ENCODE measurements around the gene UBE2K.
A peak's percentile ranks its signal among the peaks of the same experiment; 100 is the strongest.
"Not testable (repeated sequence)": the region's sequence is repeated elsewhere in the genome, so short reads cannot be mapped to it uniquely, and the experiment has no call there.

UBE2K gene

DNA sequence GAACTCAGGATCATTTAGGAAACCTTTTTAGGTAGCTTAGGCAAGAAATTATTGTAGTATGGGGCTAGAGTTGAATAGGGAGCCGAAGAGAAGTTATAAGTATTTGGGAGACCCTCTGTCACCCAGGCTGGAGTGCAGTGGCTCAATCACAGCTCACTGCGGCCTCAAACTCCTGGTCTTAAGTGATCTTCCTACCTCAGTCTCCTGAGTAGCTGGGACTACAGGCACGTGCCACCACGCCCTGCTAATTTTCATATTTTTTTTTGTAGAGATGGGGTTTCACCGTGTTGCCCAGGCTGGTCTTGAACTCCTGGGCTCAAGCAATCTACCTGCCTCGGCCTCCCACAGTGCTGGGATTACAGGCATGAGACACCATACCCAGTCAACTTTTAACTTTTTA is 23.3 kb downstream of the UBE2K start:
- H3K14ac ChIP-seq (ENCODE audit: low read length in 2 of 2); H3K23ac ChIP-seq (ENCODE audit: low read length in 2 of 2); H2BK5ac ChIP-seq (ENCODE audit: low read depth, low read length, poor library complexity, severe bottlenecking); H3K4ac ChIP-seq (ENCODE audit: low read depth in 1 of 2, low read length in 2 of 2); H3K27ac ChIP-seq (ENCODE audit: low read length, poor library complexity, severe bottlenecking); H2AK5ac ChIP-seq (ENCODE audit: low read length, severe bottlenecking); H3K4me2 ChIP-seq (ENCODE audit: low read length, poor library complexity, severe bottlenecking); H3K18ac ChIP-seq (ENCODE audit: low read depth in 1 of 2, low read length in 2 of 2); H3K9me3 ChIP-seq (ENCODE audit: control insufficient read depth, low read length); H2AFZ ChIP-seq (ENCODE audit: low read depth, low read length); H3K79me1 ChIP-seq (replicated peaks; ENCODE audit: low read length, poor library complexity, severe bottlenecking); H2BK12ac ChIP-seq (ENCODE audit: low read length in 2 of 2); H4K8ac ChIP-seq (ENCODE audit: low read length); H3K4me3 ChIP-seq (ENCODE audit: insufficient read depth in 1 of 2, low read depth in 1 of 2, low read length in 2 of 2); H3K9ac ChIP-seq (ENCODE audit: low read length); H3K27me3 ChIP-seq (ENCODE audit: control insufficient read depth in 1 of 2, insufficient read depth in 1 of 2, low read length in 2 of 2); H2BK15ac ChIP-seq (ENCODE audit: low read depth, poor library complexity, severe bottlenecking); H2BK120ac ChIP-seq (ENCODE audit: low read depth, low read length); DNase-seq; H4K91ac ChIP-seq (ENCODE audit: low read length): not testable (repeated sequence)
- Histone ChIP-seq H3K4me1 (ENCODE audit: control insufficient read depth, insufficient read depth, low read depth, low read length) (peaks cover 12% of the 10 kb centered on the region), H3K36me3 (ENCODE audit: control insufficient read depth in 1 of 2, insufficient read depth in 2 of 2, low read depth in 1 of 2, low read length in 2 of 2) (peaks cover 3 to 16% of the 10 kb centered on the region in 2 experiments)
- WGBS = 97% methylated on average over 6 of the region's 6 CpGs

- WGBS = 96% methylated on average over 5 of the region's 7 CpGs
- H3K14ac ChIP-seq (ENCODE audit: low read length in 2 of 2) = no peak overlapping the region
- H4K91ac ChIP-seq (ENCODE audit: low read length) = no peak overlapping the region
- no peak overlapping the region for H4K8ac ChIP-seq (ENCODE audit: low read length)
- no peak overlapping the region for H2BK15ac ChIP-seq (ENCODE audit: low read depth, poor library complexity, severe bottlenecking)
- no peak overlapping the region for H3K27ac ChIP-seq (ENCODE audit: low read length, poor library complexity, severe bottlenecking)
- no peak overlapping the region for H3K4ac ChIP-seq (ENCODE audit: low read depth in 1 of 2, low read length in 2 of 2)
- H3K27me3 ChIP-seq (ENCODE audit: control insufficient read depth in 1 of 2, insufficient read depth in 1 of 2, low read length in 2 of 2) = no peaks in the 10 kb centered on the region
- H2BK120ac ChIP-seq (ENCODE audit: low read depth, low read length) = no peak overlapping the region
- H3K9ac ChIP-seq (ENCODE audit: low read length) = no peak overlapping the region
- H3K4me3 ChIP-seq (ENCODE audit: insufficient read depth in 1 of 2, low read depth in 1 of 2, low read length in 2 of 2) = no peak overlapping the region
- no peak overlapping the region for H2BK12ac ChIP-seq (ENCODE audit: low read length in 2 of 2)
- no peak for DNase-seq
- no peak overlapping the region for H2BK5ac ChIP-seq (ENCODE audit: low read depth, low read length, poor library complexity, severe bottlenecking)
- peaks cover 10% of the 10 kb centered on the region for H3K4me1 ChIP-seq (ENCODE audit: control insufficient read depth, insufficient read depth, low read depth, low read length)
- H3K23ac ChIP-seq (ENCODE audit: low read length in 2 of 2) = no peak overlapping the region
- H3K18ac ChIP-seq (ENCODE audit: low read depth in 1 of 2, low read length in 2 of 2) = no peak overlapping the region
- H3K79me1 ChIP-seq (replicated peaks; ENCODE audit: low read length, poor library complexity, severe bottlenecking) = no peaks in the 10 kb centered on the region
- no peaks in the 10 kb centered on the region for H3K9me3 ChIP-seq (ENCODE audit: control insufficient read depth, low read length)
- H3K4me2 ChIP-seq (ENCODE audit: low read length, poor library complexity, severe bottlenecking) = no peak overlapping the region
- H3K36me3 ChIP-seq (ENCODE audit: control insufficient read depth in 1 of 2, insufficient read depth in 2 of 2, low read depth in 1 of 2, low read length in 2 of 2) = peaks cover 5 to 15% of the 10 kb centered on the region in 2 experiments
- no peak overlapping the region for H2AK5ac ChIP-seq (ENCODE audit: low read length, severe bottlenecking)
- H2AFZ ChIP-seq (ENCODE audit: low read depth, low read length) = no peak overlapping the region
These were observed 23.9 kb downstream of the UBE2K start for GRCh38 chr4:39721788-39722187.

DNA sequence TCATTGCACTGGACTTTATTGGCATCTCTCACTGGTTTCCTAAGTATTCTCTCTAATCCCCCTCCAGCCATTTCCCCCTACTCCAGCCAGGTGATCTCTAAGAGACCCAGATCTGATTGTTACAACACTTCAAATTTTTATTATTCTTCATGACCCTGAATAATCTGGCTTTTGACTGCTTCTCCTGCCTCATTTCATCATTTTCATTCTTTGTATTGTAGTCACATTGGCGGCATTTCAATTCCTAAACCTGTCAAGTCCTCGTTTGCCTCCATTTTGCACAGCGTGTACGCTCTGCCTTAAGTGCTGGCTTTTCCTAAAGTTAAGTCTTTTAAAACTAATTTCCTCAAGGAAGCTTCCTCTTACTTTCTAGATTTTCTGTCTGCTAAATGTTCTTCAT is 31.6 kb downstream of the UBE2K start:
- H2BK120ac ChIP-seq (ENCODE audit: low read depth, low read length) = no peak overlapping the region
- H3K9me3 ChIP-seq (ENCODE audit: control insufficient read depth, low read length) = no peaks in the 10 kb centered on the region
- H3K4me2 ChIP-seq (ENCODE audit: low read length, poor library complexity, severe bottlenecking) = no peak overlapping the region
- H4K91ac ChIP-seq (ENCODE audit: low read length) = no peak overlapping the region
- no peak overlapping the region for H2BK5ac ChIP-seq (ENCODE audit: low read depth, low read length, poor library complexity, severe bottlenecking)
- H2AK5ac ChIP-seq (ENCODE audit: low read length, severe bottlenecking) = no peak overlapping the region
- 89% methylated on average over 4 of the region's 4 CpGs for whole genome bisulfite sequencing
- DNase-seq = no peak
- H3K14ac ChIP-seq (ENCODE audit: low read length in 2 of 2) = no peak overlapping the region
- H3K36me3 ChIP-seq (ENCODE audit: control insufficient read depth in 1 of 2, insufficient read depth in 2 of 2, low read depth in 1 of 2, low read length in 2 of 2) = peaks cover 9 to 13% of the 10 kb centered on the region in 2 experiments
- no peak overlapping the region for H3K9ac ChIP-seq (ENCODE audit: low read length)
- H3K4ac ChIP-seq (ENCODE audit: low read depth in 1 of 2, low read length in 2 of 2) = no peak overlapping the region
- no peak overlapping the region for H3K18ac ChIP-seq (ENCODE audit: low read depth in 1 of 2, low read length in 2 of 2)
- no peak overlapping the region for H2BK15ac ChIP-seq (ENCODE audit: low read depth, poor library complexity, severe bottlenecking)
- H3K27ac ChIP-seq (ENCODE audit: low read length, poor library complexity, severe bottlenecking) = no peak overlapping the region
- peaks cover 1% of the 10 kb centered on the region for H3K79me1 ChIP-seq (replicated peaks; ENCODE audit: low read length, poor library complexity, severe bottlenecking)
- H3K23ac ChIP-seq (ENCODE audit: low read length in 2 of 2) = no peak overlapping the region
- no peak overlapping the region for H2BK12ac ChIP-seq (ENCODE audit: low read length in 2 of 2)
- no peak overlapping the region for H4K8ac ChIP-seq (ENCODE audit: low read length)
- H3K4me3 ChIP-seq (ENCODE audit: insufficient read depth in 1 of 2, low read depth in 1 of 2, low read length in 2 of 2) = no peak overlapping the region
- H2AFZ ChIP-seq (ENCODE audit: low read depth, low read length) = no peak overlapping the region
- H3K27me3 ChIP-seq (ENCODE audit: control insufficient read depth in 1 of 2, insufficient read depth in 1 of 2, low read length in 2 of 2) = no peaks in the 10 kb centered on the region
- peaks cover 12% of the 10 kb centered on the region for H3K4me1 ChIP-seq (ENCODE audit: control insufficient read depth, insufficient read depth, low read depth, low read length)

- H2BK5ac ChIP-seq (ENCODE audit: low read depth, low read length, poor library complexity, severe bottlenecking) = no peak overlapping the region
- no peak overlapping the region for H3K23ac ChIP-seq (ENCODE audit: low read length in 2 of 2)
- H3K79me1 ChIP-seq (replicated peaks; ENCODE audit: low read length, poor library complexity, severe bottlenecking) = peaks cover 1% of the 10 kb centered on the region
- no peak overlapping the region for H3K4me3 ChIP-seq (ENCODE audit: insufficient read depth in 1 of 2, low read depth in 1 of 2, low read length in 2 of 2)
- peaks cover 6 to 13% of the 10 kb centered on the region in 2 experiments for H3K36me3 ChIP-seq (ENCODE audit: control insufficient read depth in 1 of 2, insufficient read depth in 2 of 2, low read depth in 1 of 2, low read length in 2 of 2)
- H3K18ac ChIP-seq (ENCODE audit: low read depth in 1 of 2, low read length in 2 of 2) = no peak overlapping the region
- H2BK12ac ChIP-seq (ENCODE audit: low read length in 2 of 2) = no peak overlapping the region
- no peak overlapping the region for H2BK120ac ChIP-seq (ENCODE audit: low read depth, low read length)
- no peak overlapping the region for H4K91ac ChIP-seq (ENCODE audit: low read length)
- H2AFZ ChIP-seq (ENCODE audit: low read depth, low read length) = no peak overlapping the region
- DNase-seq = peak; percentile 58
- no peak overlapping the region for H3K4ac ChIP-seq (ENCODE audit: low read depth in 1 of 2, low read length in 2 of 2)
- no peak overlapping the region for H3K4me2 ChIP-seq (ENCODE audit: low read length, poor library complexity, severe bottlenecking)
- H2AK5ac ChIP-seq (ENCODE audit: low read length, severe bottlenecking) = no peak overlapping the region
- H2BK15ac ChIP-seq (ENCODE audit: low read depth, poor library complexity, severe bottlenecking) = no peak overlapping the region
- no peak overlapping the region for H3K9ac ChIP-seq (ENCODE audit: low read length)
- WGBS = 52% methylated on average over 3 of the region's 3 CpGs
- no peaks in the 10 kb centered on the region for H3K9me3 ChIP-seq (ENCODE audit: control insufficient read depth, low read length)
- no peak overlapping the region for H3K14ac ChIP-seq (ENCODE audit: low read length in 2 of 2)
- peaks cover 13% of the 10 kb centered on the region for H3K4me1 ChIP-seq (ENCODE audit: control insufficient read depth, insufficient read depth, low read depth, low read length)
- no peak overlapping the region for H3K27ac ChIP-seq (ENCODE audit: low read length, poor library complexity, severe bottlenecking)
- H3K27me3 ChIP-seq (ENCODE audit: control insufficient read depth in 1 of 2, insufficient read depth in 1 of 2, low read length in 2 of 2) = no peaks in the 10 kb centered on the region
- no peak overlapping the region for H4K8ac ChIP-seq (ENCODE audit: low read length)
These were observed 32.1 kb downstream of the UBE2K start for GRCh38 chr4:39730072-39730471.

All from mesenchymal stem cell (in vitro differentiated cells and primary cell).